ENCODE data around the gene SMARCE1. TPM values are rescaled to one million over a fixed set of nuclear protein-coding genes. Genes with fewer than 3 reads are reported as not detected.

Gene SMARCE1
- total and polyA plus RNA-seq, 9 of the 15 experiments (the other 6 are each of a cell fraction or from before 2014, with no cell fraction given), result 64.1 to 142 (median 114) TPM

GRCh38 chr17:40645291-40645690, 2.3 kb downstream of the SMARCE1 start (continued):
- TF ChIP-seq, protein P1, sequence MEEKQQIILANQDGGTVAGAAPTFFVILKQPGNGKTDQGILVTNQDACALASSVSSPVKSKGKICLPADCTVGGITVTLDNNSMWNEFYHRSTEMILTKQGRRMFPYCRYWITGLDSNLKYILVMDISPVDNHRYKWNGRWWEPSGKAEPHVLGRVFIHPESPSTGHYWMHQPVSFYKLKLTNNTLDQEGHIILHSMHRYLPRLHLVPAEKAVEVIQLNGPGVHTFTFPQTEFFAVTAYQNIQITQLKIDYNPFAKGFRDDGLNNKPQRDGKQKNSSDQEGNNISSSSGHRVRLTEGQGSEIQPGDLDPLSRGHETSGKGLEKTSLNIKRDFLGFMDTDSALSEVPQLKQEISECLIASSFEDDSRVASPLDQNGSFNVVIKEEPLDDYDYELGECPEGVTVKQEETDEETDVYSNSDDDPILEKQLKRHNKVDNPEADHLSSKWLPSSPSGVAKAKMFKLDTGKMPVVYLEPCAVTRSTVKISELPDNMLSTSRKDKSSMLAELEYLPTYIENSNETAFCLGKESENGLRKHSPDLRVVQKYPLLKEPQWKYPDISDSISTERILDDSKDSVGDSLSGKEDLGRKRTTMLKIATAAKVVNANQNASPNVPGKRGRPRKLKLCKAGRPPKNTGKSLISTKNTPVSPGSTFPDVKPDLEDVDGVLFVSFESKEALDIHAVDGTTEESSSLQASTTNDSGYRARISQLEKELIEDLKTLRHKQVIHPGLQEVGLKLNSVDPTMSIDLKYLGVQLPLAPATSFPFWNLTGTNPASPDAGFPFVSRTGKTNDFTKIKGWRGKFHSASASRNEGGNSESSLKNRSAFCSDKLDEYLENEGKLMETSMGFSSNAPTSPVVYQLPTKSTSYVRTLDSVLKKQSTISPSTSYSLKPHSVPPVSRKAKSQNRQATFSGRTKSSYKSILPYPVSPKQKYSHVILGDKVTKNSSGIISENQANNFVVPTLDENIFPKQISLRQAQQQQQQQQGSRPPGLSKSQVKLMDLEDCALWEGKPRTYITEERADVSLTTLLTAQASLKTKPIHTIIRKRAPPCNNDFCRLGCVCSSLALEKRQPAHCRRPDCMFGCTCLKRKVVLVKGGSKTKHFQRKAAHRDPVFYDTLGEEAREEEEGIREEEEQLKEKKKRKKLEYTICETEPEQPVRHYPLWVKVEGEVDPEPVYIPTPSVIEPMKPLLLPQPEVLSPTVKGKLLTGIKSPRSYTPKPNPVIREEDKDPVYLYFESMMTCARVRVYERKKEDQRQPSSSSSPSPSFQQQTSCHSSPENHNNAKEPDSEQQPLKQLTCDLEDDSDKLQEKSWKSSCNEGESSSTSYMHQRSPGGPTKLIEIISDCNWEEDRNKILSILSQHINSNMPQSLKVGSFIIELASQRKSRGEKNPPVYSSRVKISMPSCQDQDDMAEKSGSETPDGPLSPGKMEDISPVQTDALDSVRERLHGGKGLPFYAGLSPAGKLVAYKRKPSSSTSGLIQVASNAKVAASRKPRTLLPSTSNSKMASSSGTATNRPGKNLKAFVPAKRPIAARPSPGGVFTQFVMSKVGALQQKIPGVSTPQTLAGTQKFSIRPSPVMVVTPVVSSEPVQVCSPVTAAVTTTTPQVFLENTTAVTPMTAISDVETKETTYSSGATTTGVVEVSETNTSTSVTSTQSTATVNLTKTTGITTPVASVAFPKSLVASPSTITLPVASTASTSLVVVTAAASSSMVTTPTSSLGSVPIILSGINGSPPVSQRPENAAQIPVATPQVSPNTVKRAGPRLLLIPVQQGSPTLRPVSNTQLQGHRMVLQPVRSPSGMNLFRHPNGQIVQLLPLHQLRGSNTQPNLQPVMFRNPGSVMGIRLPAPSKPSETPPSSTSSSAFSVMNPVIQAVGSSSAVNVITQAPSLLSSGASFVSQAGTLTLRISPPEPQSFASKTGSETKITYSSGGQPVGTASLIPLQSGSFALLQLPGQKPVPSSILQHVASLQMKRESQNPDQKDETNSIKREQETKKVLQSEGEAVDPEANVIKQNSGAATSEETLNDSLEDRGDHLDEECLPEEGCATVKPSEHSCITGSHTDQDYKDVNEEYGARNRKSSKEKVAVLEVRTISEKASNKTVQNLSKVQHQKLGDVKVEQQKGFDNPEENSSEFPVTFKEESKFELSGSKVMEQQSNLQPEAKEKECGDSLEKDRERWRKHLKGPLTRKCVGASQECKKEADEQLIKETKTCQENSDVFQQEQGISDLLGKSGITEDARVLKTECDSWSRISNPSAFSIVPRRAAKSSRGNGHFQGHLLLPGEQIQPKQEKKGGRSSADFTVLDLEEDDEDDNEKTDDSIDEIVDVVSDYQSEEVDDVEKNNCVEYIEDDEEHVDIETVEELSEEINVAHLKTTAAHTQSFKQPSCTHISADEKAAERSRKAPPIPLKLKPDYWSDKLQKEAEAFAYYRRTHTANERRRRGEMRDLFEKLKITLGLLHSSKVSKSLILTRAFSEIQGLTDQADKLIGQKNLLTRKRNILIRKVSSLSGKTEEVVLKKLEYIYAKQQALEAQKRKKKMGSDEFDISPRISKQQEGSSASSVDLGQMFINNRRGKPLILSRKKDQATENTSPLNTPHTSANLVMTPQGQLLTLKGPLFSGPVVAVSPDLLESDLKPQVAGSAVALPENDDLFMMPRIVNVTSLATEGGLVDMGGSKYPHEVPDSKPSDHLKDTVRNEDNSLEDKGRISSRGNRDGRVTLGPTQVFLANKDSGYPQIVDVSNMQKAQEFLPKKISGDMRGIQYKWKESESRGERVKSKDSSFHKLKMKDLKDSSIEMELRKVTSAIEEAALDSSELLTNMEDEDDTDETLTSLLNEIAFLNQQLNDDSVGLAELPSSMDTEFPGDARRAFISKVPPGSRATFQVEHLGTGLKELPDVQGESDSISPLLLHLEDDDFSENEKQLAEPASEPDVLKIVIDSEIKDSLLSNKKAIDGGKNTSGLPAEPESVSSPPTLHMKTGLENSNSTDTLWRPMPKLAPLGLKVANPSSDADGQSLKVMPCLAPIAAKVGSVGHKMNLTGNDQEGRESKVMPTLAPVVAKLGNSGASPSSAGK (IDR thresholded peaks at IDR 0.05), result no peak
- TF ChIP-seq KDM4B (IDR thresholded peaks at IDR 0.05; ENCODE audit: borderline replicate concordance in 2 of 2, low read depth in 1 of 2), result no peak
